Chondrocyte (in vitro differentiated cells): ENCODE results near the gene LAMC3. TPM values are rescaled to one million over a fixed set of nuclear protein-coding genes. Genes with fewer than 3 reads are reported as not detected.

ENCODE experiments used
- DNase-seq: peaks from one replicate; pipeline ENCODE4 v3.0.0; 2021; ENCODE audit warnings: mixed read lengths, low spot score
- H3K27ac Mint-ChIP-seq: one replicate; pipeline ENCODE4 v1.8.0; 2021; ENCODE audit warnings: mild to moderate bottlenecking, moderate library complexity, mixed read lengths; ENCODE audit not compliant: unreplicated experiment
- H3K27me3 Mint-ChIP-seq: 2 replicates; pipeline ENCODE4 v1.8.0; 2021; ENCODE audit warnings: low read depth, mixed read lengths
- H3K36me3 Mint-ChIP-seq: 2 replicates; pipeline ENCODE4 v1.8.0; 2021; ENCODE audit warnings: low read depth, mixed read lengths
- H3K4me1 Mint-ChIP-seq: 2 replicates; pipeline ENCODE4 v1.8.0; 2021; ENCODE audit warnings: low read depth, mild to moderate bottlenecking, mixed read lengths
- H3K4me3 Mint-ChIP-seq: one replicate; pipeline ENCODE4 v1.8.0; 2021; ENCODE audit warnings: mild to moderate bottlenecking, moderate library complexity, mixed read lengths; ENCODE audit not compliant: unreplicated experiment
- H3K9me3 Mint-ChIP-seq: 2 replicates; pipeline ENCODE4 v1.8.0; 2021; ENCODE audit warnings: low read depth, mixed read lengths
- total RNA-seq: library from RNA; stranded (reverse); gene quantifications from 3 replicates; pipeline ENCODE4 v1.2.1, GENCODE V29; 2021
- TF ChIP-seq, protein P1 (sequence below): fragments of 200-600 bp; sonication (generic); IDR thresholded peaks from 2 replicates; pipeline ENCODE4 v1.5.0; 2021; ENCODE audit warnings: antibody characterized with exemption, mild to moderate bottlenecking, moderate library complexity

Gene LAMC3
- total RNA-seq, 1 donor from 2014 or later, result 1.2 TPM

DNA sequence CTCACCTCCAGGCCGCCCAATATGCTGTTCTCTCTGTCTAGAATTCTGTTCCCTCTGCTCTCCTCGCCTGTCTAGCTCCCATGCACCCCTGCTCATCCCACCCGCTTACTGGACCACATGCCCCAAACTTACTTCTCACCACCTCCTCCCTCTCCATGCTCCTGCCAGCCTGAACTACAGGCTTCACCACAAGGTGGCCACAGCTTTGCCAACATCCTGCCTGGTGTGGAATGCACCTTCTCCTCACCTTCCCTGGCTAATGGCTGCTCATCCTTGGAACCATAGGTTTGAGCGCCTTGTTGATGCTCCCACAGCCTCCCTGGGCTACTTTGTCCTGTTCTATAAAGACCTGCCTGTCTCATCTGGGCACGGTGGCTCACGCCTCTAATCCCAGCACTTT, 9.6 kb downstream of the LAMC3 start:
- Mint-ChIP-seq H3K9me3 (peaks cover 5% of the 10 kb centered on the region), H3K36me3 (no peaks in the 10 kb centered on the region), H3K27me3 (peaks cover 5% of the 10 kb centered on the region), H3K27ac (no peak overlapping the region), H3K4me1 (peaks cover 7% of the 10 kb centered on the region), H3K4me3 (no peak overlapping the region)
- TF ChIP-seq, protein P1, sequence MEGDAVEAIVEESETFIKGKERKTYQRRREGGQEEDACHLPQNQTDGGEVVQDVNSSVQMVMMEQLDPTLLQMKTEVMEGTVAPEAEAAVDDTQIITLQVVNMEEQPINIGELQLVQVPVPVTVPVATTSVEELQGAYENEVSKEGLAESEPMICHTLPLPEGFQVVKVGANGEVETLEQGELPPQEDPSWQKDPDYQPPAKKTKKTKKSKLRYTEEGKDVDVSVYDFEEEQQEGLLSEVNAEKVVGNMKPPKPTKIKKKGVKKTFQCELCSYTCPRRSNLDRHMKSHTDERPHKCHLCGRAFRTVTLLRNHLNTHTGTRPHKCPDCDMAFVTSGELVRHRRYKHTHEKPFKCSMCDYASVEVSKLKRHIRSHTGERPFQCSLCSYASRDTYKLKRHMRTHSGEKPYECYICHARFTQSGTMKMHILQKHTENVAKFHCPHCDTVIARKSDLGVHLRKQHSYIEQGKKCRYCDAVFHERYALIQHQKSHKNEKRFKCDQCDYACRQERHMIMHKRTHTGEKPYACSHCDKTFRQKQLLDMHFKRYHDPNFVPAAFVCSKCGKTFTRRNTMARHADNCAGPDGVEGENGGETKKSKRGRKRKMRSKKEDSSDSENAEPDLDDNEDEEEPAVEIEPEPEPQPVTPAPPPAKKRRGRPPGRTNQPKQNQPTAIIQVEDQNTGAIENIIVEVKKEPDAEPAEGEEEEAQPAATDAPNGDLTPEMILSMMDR, result peak; percentile 52
- no peak for DNase-seq

DNA sequence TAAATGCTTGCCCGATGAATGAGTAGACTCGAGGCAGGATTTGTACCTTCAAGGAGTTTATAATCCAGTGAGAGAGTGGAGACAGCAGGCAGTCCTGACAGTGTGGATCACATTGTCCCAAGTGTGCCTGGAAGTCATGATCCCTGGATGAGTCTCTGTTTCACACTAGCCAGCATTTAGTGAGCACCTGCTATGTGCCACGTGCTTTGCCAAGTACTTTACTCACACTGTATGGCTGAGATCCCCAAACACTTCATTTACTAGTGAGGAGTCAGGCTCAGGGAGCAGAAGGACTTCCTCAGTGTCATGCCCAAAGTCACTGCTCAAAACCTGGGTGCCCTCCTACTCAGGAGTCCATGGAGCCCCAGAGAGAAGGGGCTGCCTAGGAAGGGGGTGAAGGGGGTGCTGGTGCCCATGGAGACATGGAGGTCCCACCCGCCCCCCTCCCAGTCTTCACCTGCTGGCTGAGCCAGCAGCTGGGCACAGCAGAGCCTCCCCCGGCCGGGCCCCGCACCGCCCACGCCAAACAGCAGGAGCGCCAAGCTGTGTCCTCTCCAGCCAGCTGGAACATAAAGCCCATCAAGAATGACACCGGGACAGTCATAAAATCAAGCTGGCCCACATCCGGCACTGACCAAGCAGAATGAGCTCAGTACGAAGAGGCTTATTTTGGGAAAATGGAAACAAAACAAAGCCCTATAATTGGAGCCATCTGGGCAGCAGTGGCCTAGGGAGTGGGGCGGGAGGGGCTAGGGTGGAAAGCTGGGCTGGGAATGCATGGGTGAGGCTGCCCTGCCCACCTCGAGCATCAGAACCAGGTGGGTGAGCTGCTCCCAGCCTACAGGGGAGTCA, 10.6 kb downstream of the LAMC3 start:
- no peak overlapping the region for H3K27ac Mint-ChIP-seq
- TF ChIP-seq, protein P1, result no peak
- no peak overlapping the region for H3K4me3 Mint-ChIP-seq
- no peaks in the 10 kb centered on the region for H3K36me3 Mint-ChIP-seq
- H3K4me1 Mint-ChIP-seq, result peaks cover 7% of the 10 kb centered on the region
- H3K27me3 Mint-ChIP-seq, result peaks cover 8% of the 10 kb centered on the region
- DNase-seq, result no peak
- peaks cover 5% of the 10 kb centered on the region for H3K9me3 Mint-ChIP-seq

DNA sequence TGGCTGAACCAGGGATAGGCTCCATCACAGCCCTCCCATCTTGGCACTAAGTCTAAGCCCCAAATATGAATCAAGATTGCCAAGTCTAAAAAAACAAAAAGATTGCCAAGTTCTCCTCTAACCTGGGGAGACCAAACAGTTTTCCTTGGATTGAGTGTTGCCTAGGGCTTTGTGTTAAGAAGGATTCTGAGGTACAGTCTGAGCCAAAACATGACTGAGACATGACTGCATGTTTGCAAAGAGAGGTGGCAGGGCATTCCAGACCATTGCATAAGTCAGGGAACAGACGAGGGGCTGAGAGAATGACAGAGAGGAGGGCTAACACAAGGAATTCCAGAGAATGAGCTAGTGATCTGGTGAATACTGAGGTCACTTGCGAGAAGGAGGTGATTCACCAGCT, 11.4 kb downstream of the LAMC3 start:
- Mint-ChIP-seq H3K4me3 (no peak overlapping the region), H3K36me3 (no peaks in the 10 kb centered on the region), H3K27ac (peak overlapping the region; percentile 3), H3K9me3 (peaks cover 5% of the 10 kb centered on the region), H3K27me3 (peaks cover 8% of the 10 kb centered on the region), H3K4me1 (peaks cover 7% of the 10 kb centered on the region)
- TF ChIP-seq, protein P1, result no peak
- no peak for DNase-seq

DNA sequence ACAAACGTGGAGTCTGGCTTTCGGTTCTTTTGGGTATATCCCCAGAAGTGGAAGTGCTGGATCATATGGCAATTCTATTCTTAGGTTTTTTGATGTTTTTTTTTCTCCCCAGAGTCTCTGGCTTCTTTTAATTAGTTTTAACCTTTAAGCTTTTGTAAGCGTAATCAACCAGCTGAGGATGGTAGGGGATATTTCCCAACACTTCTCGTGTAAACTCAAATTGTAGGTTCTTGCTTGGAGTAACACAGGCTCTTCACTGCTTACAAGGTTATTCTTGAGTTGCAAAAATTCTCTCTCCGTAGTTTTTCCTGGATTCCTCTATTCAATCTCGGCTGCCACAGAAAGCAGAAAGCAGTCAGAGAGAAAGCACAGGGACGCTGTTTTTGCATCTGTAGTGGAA, 11.9 kb downstream of the LAMC3 start:
- TF ChIP-seq, protein P1, result no peak
- peaks cover 5% of the 10 kb centered on the region for H3K9me3 Mint-ChIP-seq
- peaks cover 8% of the 10 kb centered on the region for H3K27me3 Mint-ChIP-seq
- H3K36me3 Mint-ChIP-seq, result no peaks in the 10 kb centered on the region
- H3K4me1 Mint-ChIP-seq, result peaks cover 7% of the 10 kb centered on the region
- H3K27ac Mint-ChIP-seq, result no peak overlapping the region
- no peak overlapping the region for H3K4me3 Mint-ChIP-seq
- no peak for DNase-seq

DNA sequence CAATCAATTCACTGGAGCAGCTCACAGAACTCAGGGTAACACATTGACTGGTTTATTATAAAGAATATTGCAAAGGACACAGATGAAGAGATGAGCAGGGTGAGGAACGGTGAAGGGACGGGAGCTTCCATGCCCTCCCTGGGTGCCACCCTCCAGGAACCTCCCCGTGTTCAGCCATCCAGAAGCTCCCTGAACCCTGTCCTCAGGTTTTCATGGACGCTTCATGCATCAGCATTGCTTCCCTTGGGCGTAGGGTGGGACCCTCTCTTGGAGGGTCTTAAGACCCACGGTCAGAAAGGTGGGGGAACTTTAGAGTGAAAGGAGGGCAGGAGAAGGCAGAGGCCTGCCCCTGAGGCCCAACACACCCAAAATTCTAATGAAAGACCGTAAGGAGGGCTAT, 12.8 kb downstream of the LAMC3 start:
- Mint-ChIP-seq H3K4me3 (no peak overlapping the region), H3K4me1 (peaks cover 7% of the 10 kb centered on the region)

More for the DNA sequence above, 12.8 kb downstream of the LAMC3 start:
- H3K9me3 Mint-ChIP-seq, result peaks cover 5% of the 10 kb centered on the region
- no peak for DNase-seq
- H3K27me3 Mint-ChIP-seq, result peaks cover 8% of the 10 kb centered on the region
- TF ChIP-seq, protein P1, result no peak
- no peak overlapping the region for H3K27ac Mint-ChIP-seq
- no peaks in the 10 kb centered on the region for H3K36me3 Mint-ChIP-seq
